Hepatocyte (in vitro differentiated cells): ENCODE data around the gene MAN2A1.

Source experiments
- EZH2phosphoT487 ChIP-seq: fragments of 200-600 bp; sonication (generic); IDR thresholded peaks from one replicate; pipeline ENCODE4 v1.6.1; 2018; ENCODE audit warnings: antibody characterized with exemption, mild to moderate bottlenecking, low read depth, moderate library complexity; ENCODE audit not compliant: unreplicated experiment, severe bottlenecking
- TF ChIP-seq, protein P1 (sequence below): fragments of 200-600 bp; sonication (generic); IDR thresholded peaks from 2 replicates; pipeline ENCODE4 v1.5.1; 2016; ENCODE audit warnings: antibody characterized with exemption, mild to moderate bottlenecking; ENCODE audit not compliant: poor library complexity

DNA sequence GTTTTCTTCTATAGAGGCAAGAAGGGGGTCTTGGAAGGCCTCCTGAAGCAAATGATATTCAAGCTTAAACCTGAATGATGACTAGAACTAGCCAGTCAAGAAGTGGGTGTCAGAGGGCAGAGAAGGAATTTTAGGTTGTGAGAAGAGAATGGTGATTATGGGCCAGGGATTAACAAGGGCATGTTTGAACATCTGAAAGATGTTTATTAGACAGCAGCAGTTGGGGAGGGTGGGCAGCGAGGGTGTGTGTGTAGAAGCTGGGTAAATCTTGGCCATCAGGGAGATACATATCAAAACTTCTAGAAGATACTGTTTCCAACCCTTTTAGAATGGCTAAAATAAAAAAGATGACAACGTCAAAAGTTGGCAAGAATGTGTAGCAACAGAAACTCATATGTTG is 54.5 kb downstream of the MAN2A1 start:
- TF ChIP-seq, protein P1, sequence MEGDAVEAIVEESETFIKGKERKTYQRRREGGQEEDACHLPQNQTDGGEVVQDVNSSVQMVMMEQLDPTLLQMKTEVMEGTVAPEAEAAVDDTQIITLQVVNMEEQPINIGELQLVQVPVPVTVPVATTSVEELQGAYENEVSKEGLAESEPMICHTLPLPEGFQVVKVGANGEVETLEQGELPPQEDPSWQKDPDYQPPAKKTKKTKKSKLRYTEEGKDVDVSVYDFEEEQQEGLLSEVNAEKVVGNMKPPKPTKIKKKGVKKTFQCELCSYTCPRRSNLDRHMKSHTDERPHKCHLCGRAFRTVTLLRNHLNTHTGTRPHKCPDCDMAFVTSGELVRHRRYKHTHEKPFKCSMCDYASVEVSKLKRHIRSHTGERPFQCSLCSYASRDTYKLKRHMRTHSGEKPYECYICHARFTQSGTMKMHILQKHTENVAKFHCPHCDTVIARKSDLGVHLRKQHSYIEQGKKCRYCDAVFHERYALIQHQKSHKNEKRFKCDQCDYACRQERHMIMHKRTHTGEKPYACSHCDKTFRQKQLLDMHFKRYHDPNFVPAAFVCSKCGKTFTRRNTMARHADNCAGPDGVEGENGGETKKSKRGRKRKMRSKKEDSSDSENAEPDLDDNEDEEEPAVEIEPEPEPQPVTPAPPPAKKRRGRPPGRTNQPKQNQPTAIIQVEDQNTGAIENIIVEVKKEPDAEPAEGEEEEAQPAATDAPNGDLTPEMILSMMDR: no peak
- no peak for TF ChIP-seq EZH2phosphoT487
